Activated naive CD8-positive, alpha-beta T cell treated with anti-CD3 and anti-CD28 coated beads for 36 hours (primary cell): ENCODE results near the gene SORBS1. TPM values are rescaled to one million over a fixed set of nuclear protein-coding genes. Genes with fewer than 3 reads are reported as not detected.

ENCODE experiments used
- DNase-seq: peaks from one replicate; pipeline ENCODE4 v3.0.0; 2021
- H3K27ac Mint-ChIP-seq: one replicate; pipeline ENCODE4 v1.8.0; 2022; ENCODE audit warnings: mild to moderate bottlenecking, moderate library complexity, mixed read lengths
- H3K27me3 Mint-ChIP-seq: one replicate; pipeline ENCODE4 v1.8.0; 2022; ENCODE audit warnings: mild to moderate bottlenecking, mixed read lengths
- H3K36me3 Mint-ChIP-seq: one replicate; pipeline ENCODE4 v1.8.0; 2021; ENCODE audit warnings: mild to moderate bottlenecking, mixed read lengths
- H3K4me1 Mint-ChIP-seq: one replicate; pipeline ENCODE4 v1.8.0; 2021; ENCODE audit warnings: mixed read lengths
- H3K4me3 Mint-ChIP-seq: one replicate; pipeline ENCODE4 v1.8.0; 2022; ENCODE audit warnings: mild to moderate bottlenecking, moderate library complexity, mixed read lengths
- H3K9me3 Mint-ChIP-seq: one replicate; pipeline ENCODE4 v1.8.0; 2022; ENCODE audit warnings: mixed read lengths
- total RNA-seq, 2 experiments: library from RNA; stranded (reverse); gene quantifications; one replicate each; pipeline ENCODE4 v1.2.3, GENCODE V29; 2021

SORBS1 gene
- under 1 TPM; 0.54 to 0.64 TPM for total RNA-seq

- Mint-ChIP-seq H3K36me3 (no peaks in the 10 kb centered on the region), H3K27ac (peak within 1 kb of the TSS; percentile 70), H3K4me3 (peak within 1 kb of the TSS; percentile 95), H3K4me1 (peaks cover 9% of the 10 kb centered on the region), H3K27me3 (peaks cover 7% of the 10 kb centered on the region), H3K9me3 (no peaks in the 10 kb centered on the region)
- peak; percentile 88 for DNase-seq
Observed at GRCh38 chr10:95561177-95561863, at the start of gene SORBS1. Gene SORBS1, minus strand, starts transcription at chr10:95561371. Its CDS starts 120,236 bp downstream, at chr10:95441135.

GRCh38 chr10:95610727-95611126 is 49.6 kb upstream of the SORBS1 start:
- Mint-ChIP-seq H3K36me3 (peaks cover 33% of the 10 kb centered on the region), H3K4me1 (no peaks in the 10 kb centered on the region), H3K27me3 (no peaks in the 10 kb centered on the region), H3K4me3 (no peak overlapping the region), H3K27ac (no peak overlapping the region), H3K9me3 (no peaks in the 10 kb centered on the region)
- no peak for DNase-seq

GRCh38 chr10:95606922-95607321 is 45.8 kb upstream of the SORBS1 start:
- H3K4me1 Mint-ChIP-seq = no peaks in the 10 kb centered on the region

GRCh38 chr10:95605163-95605562 is 44.0 kb upstream of the SORBS1 start:
- H3K27ac Mint-ChIP-seq = no peak overlapping the region
- DNase-seq = no peak
- H3K4me1 Mint-ChIP-seq = no peaks in the 10 kb centered on the region
- peaks cover 20% of the 10 kb centered on the region for H3K36me3 Mint-ChIP-seq
- no peaks in the 10 kb centered on the region for H3K9me3 Mint-ChIP-seq
- no peak overlapping the region for H3K4me3 Mint-ChIP-seq
- H3K27me3 Mint-ChIP-seq = no peaks in the 10 kb centered on the region

More at GRCh38 chr10:95606922-95607321, 45.8 kb upstream of the SORBS1 start:
- Mint-ChIP-seq H3K9me3 (no peaks in the 10 kb centered on the region), H3K36me3 (peaks cover 25% of the 10 kb centered on the region), H3K4me3 (no peak overlapping the region), H3K27ac (no peak overlapping the region), H3K27me3 (no peaks in the 10 kb centered on the region)
- DNase-seq = no peak

- Mint-ChIP-seq H3K4me3 (no peak overlapping the region), H3K27ac (no peak overlapping the region), H3K4me1 (no peaks in the 10 kb centered on the region), H3K9me3 (no peaks in the 10 kb centered on the region), H3K36me3 (peaks cover 18% of the 10 kb centered on the region), H3K27me3 (no peaks in the 10 kb centered on the region)
- DNase-seq = no peak
Observed at GRCh38 chr10:95604630-95605029, 43.5 kb upstream of the SORBS1 start.

GRCh38 chr10:95602382-95602781 is 41.2 kb upstream of the SORBS1 start:
- DNase-seq = no peak
- H3K4me3 Mint-ChIP-seq = no peak overlapping the region
- peaks cover 7% of the 10 kb centered on the region for H3K36me3 Mint-ChIP-seq
- no peaks in the 10 kb centered on the region for H3K27me3 Mint-ChIP-seq
- H3K27ac Mint-ChIP-seq = no peak overlapping the region
- no peaks in the 10 kb centered on the region for H3K9me3 Mint-ChIP-seq
- no peaks in the 10 kb centered on the region for H3K4me1 Mint-ChIP-seq

- Mint-ChIP-seq H3K36me3 (peaks cover 3% of the 10 kb centered on the region), H3K27ac (no peak overlapping the region), H3K4me1 (no peaks in the 10 kb centered on the region), H3K9me3 (no peaks in the 10 kb centered on the region), H3K4me3 (no peak overlapping the region), H3K27me3 (no peaks in the 10 kb centered on the region)
- DNase-seq = peak; percentile 22
Observed at GRCh38 chr10:95601116-95601719, 40.0 kb upstream of the SORBS1 start.

- H3K27ac Mint-ChIP-seq = no peak overlapping the region
- H3K9me3 Mint-ChIP-seq = no peaks in the 10 kb centered on the region
Observed at GRCh38 chr10:95600158-95600557, 39.0 kb upstream of the SORBS1 start.

GRCh38 chr10:95597788-95598187 is 36.6 kb upstream of the SORBS1 start:
- H3K27ac Mint-ChIP-seq = no peak overlapping the region
- H3K27me3 Mint-ChIP-seq = no peaks in the 10 kb centered on the region

More at GRCh38 chr10:95600158-95600557, 39.0 kb upstream of the SORBS1 start:
- H3K4me3 Mint-ChIP-seq = no peak overlapping the region
- no peak for DNase-seq
- no peaks in the 10 kb centered on the region for H3K4me1 Mint-ChIP-seq
- no peaks in the 10 kb centered on the region for H3K27me3 Mint-ChIP-seq
- H3K36me3 Mint-ChIP-seq = no peaks in the 10 kb centered on the region

GRCh38 chr10:95588025-95588424 is 26.9 kb upstream of the SORBS1 start:
- H3K4me1 Mint-ChIP-seq = no peaks in the 10 kb centered on the region
- no peaks in the 10 kb centered on the region for H3K9me3 Mint-ChIP-seq
- no peak for DNase-seq
- no peaks in the 10 kb centered on the region for H3K27me3 Mint-ChIP-seq
- H3K36me3 Mint-ChIP-seq = no peaks in the 10 kb centered on the region
- no peak overlapping the region for H3K4me3 Mint-ChIP-seq
- no peak overlapping the region for H3K27ac Mint-ChIP-seq

More at GRCh38 chr10:95597788-95598187, 36.6 kb upstream of the SORBS1 start:
- Mint-ChIP-seq H3K4me1 (no peaks in the 10 kb centered on the region), H3K4me3 (no peak overlapping the region), H3K9me3 (no peaks in the 10 kb centered on the region), H3K36me3 (no peaks in the 10 kb centered on the region)
- DNase-seq = no peak

GRCh38 chr10:95579835-95580535 is 18.8 kb upstream of the SORBS1 start:
- Mint-ChIP-seq H3K4me3 (no peak overlapping the region), H3K4me1 (no peaks in the 10 kb centered on the region), H3K36me3 (no peaks in the 10 kb centered on the region), H3K27ac (no peak overlapping the region), H3K9me3 (no peaks in the 10 kb centered on the region), H3K27me3 (peaks cover 13% of the 10 kb centered on the region)
- no peak for DNase-seq

GRCh38 chr10:95579292-95579691 is 18.1 kb upstream of the SORBS1 start:
- Mint-ChIP-seq H3K9me3 (no peaks in the 10 kb centered on the region), H3K4me1 (no peaks in the 10 kb centered on the region), H3K27me3 (peaks cover 13% of the 10 kb centered on the region), H3K4me3 (no peak overlapping the region), H3K27ac (no peak overlapping the region), H3K36me3 (no peaks in the 10 kb centered on the region)
- no peak for DNase-seq

- no peak overlapping the region for H3K4me3 Mint-ChIP-seq
- peaks cover 13% of the 10 kb centered on the region for H3K27me3 Mint-ChIP-seq
- no peaks in the 10 kb centered on the region for H3K4me1 Mint-ChIP-seq
- DNase-seq = no peak
- no peak overlapping the region for H3K27ac Mint-ChIP-seq
- no peaks in the 10 kb centered on the region for H3K36me3 Mint-ChIP-seq
- H3K9me3 Mint-ChIP-seq = no peaks in the 10 kb centered on the region
Observed at GRCh38 chr10:95578619-95579018, 17.4 kb upstream of the SORBS1 start.

- Mint-ChIP-seq H3K9me3 (no peaks in the 10 kb centered on the region), H3K4me3 (no peak overlapping the region), H3K36me3 (no peaks in the 10 kb centered on the region), H3K27me3 (peaks cover 4% of the 10 kb centered on the region), H3K4me1 (no peaks in the 10 kb centered on the region), H3K27ac (no peak overlapping the region)
- DNase-seq = no peak
Observed at GRCh38 chr10:95574649-95575365, 13.6 kb upstream of the SORBS1 start.
